ENCODE results near the gene DIDO1. TPM values are rescaled to one million over a fixed set of nuclear protein-coding genes. Genes with fewer than 3 reads are reported as not detected.

Gene DIDO1
- polyA plus RNA-seq, 1 experiment: 19.8 TPM

DNA sequence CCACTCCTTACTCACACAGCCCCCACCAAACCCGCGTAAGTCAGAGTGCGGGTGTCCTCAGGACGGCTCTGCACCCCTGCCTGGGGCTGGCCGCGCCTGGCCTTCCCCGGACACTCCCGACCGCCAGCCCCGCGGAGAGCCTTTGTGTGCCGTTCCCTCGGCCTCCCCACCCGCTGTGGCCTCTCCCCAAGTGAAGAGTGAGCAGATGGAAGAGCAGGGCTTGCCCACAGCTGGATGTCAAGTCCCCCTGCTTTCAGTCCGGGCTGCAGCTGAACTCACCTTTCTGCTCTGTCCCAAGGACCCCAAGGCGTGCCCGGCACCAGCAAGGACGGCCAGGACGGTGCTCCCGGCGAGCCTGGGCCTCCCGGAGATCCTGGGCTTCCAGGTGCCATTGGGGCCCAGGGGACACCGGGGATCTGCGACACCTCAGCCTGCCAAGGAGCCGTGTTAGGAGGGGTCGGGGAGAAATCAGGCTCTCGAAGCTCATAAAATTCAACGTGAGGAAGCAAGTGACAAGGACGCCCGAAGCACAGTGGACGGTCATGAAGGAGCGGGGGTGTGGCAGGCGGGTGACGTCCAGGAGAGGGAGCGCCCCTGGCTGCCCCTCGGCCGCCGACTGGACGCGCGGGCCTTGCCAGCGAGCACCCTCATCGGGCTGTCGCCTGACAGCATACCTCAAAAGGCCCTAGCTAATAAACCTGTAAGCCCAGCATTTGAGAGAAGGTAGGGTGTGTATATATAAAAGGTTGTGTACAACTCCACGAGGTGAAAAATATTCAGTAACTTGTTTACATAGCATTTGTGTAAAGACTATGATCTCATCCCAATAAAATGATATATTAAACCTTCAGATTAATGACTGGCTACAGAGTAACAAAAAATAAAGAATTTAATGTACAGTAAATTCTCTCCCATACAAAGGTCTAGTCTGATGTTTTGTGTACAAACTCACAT is 85.8 kb downstream of the DIDO1 start:
- POLR2A ChIA-PET: no interaction called here
- Histone ChIP-seq H3K36me3 (ENCODE audit: control insufficient read depth, insufficient read depth, low read length) (no peaks in the 10 kb centered on the region), H3K4me3 (ENCODE audit: low read depth, low read length) (no peak overlapping the region), H3K27me3 (ENCODE audit: control insufficient read depth, insufficient read depth, low read length) (peaks cover 3% of the 10 kb centered on the region; the same call in 1 of the 2 replicates)
- CTCF ChIA-PET: no interaction called here
- no peak for DNase-seq (ENCODE audit: low read depth)
- TF ChIP-seq, protein P1, sequence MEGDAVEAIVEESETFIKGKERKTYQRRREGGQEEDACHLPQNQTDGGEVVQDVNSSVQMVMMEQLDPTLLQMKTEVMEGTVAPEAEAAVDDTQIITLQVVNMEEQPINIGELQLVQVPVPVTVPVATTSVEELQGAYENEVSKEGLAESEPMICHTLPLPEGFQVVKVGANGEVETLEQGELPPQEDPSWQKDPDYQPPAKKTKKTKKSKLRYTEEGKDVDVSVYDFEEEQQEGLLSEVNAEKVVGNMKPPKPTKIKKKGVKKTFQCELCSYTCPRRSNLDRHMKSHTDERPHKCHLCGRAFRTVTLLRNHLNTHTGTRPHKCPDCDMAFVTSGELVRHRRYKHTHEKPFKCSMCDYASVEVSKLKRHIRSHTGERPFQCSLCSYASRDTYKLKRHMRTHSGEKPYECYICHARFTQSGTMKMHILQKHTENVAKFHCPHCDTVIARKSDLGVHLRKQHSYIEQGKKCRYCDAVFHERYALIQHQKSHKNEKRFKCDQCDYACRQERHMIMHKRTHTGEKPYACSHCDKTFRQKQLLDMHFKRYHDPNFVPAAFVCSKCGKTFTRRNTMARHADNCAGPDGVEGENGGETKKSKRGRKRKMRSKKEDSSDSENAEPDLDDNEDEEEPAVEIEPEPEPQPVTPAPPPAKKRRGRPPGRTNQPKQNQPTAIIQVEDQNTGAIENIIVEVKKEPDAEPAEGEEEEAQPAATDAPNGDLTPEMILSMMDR (IDR thresholded peaks at IDR 0.05; ENCODE audit: insufficient read depth, low read depth, low read length): no peak

DNA sequence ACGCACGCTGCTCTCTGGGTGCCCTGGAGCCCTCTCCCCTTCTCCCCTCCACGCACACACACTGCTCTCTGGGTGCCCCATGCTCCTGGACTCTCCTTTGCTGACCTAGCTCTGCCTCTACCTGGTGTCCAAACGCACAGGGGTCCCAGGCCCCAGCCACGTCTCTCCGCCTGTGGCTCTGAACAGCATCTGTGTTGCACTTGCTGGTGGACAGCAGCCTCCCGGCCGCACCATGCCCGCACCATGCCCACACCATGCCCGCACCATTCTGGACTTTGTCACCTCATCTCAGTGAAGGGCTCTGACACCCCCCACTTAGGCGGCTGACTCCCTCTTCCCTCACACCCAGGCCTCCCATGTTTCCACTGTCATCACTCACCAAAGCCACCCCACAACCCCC is 86.5 kb downstream of the DIDO1 start:
- POLR2A ChIA-PET: no interaction called here
- Histone ChIP-seq H3K36me3 (ENCODE audit: control insufficient read depth, insufficient read depth, low read length) (no peaks in the 10 kb centered on the region), H3K27me3 (ENCODE audit: control insufficient read depth, insufficient read depth, low read length) (peaks cover 3% of the 10 kb centered on the region; the same call in 1 of the 2 replicates), H3K4me3 (ENCODE audit: low read depth, low read length) (no peak overlapping the region)
- TF ChIP-seq, protein P1 (IDR thresholded peaks at IDR 0.05; ENCODE audit: insufficient read depth, low read depth, low read length): no peak
- no peak for DNase-seq (ENCODE audit: low read depth)
- CTCF ChIA-PET: no interaction called here

DNA sequence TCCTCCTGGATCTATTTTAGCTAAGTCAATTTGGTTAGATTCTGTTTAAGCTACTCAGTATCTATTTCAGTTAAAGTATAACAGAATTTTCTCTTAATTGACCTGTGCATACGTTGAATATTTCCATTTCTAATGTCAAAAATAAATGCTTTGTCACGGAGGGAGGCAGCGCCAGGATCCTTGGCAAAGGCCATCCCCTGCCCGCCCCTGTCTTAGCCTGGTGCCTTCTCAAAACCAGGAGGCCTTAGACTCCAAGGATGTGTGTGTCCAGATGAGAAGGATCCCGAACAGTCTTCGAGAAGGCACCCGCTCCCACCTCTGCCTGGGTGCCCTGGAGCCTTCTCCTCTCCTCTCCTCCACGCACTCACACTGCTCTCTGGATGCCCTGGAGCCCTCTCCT is 87.0 kb downstream of the DIDO1 start:
- CTCF ChIA-PET: interaction anchor here (0.6 to 0.8 kb wide), 2 partner anchors 8 to 218 kb away, joined by 3 to 4 read pairs; no protein-coding TSS in a partner anchor
- H3K27me3 ChIP-seq (ENCODE audit: control insufficient read depth, insufficient read depth, low read length): peaks cover 3% of the 10 kb centered on the region; the same call in 1 of the 2 replicates
- no peak for DNase-seq (ENCODE audit: low read depth)
- POLR2A ChIA-PET: no interaction called here
- TF ChIP-seq, protein P1 (IDR thresholded peaks at IDR 0.05; ENCODE audit: insufficient read depth, low read depth, low read length): no peak
- no peak overlapping the region for H3K4me3 ChIP-seq (ENCODE audit: low read depth, low read length)
- no peaks in the 10 kb centered on the region for H3K36me3 ChIP-seq (ENCODE audit: control insufficient read depth, insufficient read depth, low read length)

DNA sequence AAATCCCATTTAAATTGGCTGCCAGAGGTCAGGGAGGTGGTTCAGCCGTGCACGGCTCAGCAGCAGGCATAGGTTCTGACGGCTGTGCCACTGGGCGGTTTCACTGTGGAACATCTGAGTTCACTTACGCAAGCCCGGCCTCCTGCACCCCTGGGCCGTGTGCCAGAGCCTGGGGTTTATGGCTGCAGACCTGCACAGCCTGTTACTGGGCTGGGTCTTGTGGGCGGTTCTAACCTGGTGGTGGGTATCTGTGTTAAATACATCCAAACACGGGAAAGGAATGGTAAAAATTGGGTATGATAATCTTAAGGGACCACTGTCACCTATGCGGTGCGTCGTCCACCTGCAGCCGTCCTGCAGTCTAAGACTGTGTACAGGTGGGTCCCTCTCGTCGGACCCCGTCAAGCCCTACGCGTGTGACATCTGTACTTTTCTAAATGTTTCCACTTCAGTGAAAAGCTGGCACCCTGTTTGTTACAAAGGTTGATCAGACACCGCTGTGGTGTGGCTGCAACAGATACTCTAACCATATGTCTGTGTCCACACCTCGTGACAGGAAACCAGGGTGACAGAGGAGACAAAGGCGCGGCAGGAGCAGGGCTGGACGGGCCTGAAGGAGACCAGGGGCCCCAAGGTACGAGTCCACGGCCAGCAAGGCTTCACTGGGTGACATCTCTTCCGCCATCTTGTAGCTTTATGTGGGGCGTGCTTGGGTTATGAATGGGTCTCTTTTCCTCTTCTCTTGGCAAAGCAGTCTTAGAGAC is 88.0 kb downstream of the DIDO1 start:
- CTCF ChIA-PET: interaction anchor here (0.8 to 1.1 kb wide), 2 partner anchors 9 to 10 kb away, joined by 3 read pairs; no protein-coding TSS in a partner anchor
- DNase-seq (ENCODE audit: low read depth): no peak
- Histone ChIP-seq H3K27me3 (ENCODE audit: control insufficient read depth, insufficient read depth, low read length) (peaks cover 3% of the 10 kb centered on the region; the same call in 1 of the 2 replicates), H3K4me3 (ENCODE audit: low read depth, low read length) (no peak overlapping the region), H3K36me3 (ENCODE audit: control insufficient read depth, insufficient read depth, low read length) (no peaks in the 10 kb centered on the region)
- TF ChIP-seq, protein P1 (IDR thresholded peaks at IDR 0.05; ENCODE audit: insufficient read depth, low read depth, low read length): no peak
- POLR2A ChIA-PET: no interaction called here

DNA sequence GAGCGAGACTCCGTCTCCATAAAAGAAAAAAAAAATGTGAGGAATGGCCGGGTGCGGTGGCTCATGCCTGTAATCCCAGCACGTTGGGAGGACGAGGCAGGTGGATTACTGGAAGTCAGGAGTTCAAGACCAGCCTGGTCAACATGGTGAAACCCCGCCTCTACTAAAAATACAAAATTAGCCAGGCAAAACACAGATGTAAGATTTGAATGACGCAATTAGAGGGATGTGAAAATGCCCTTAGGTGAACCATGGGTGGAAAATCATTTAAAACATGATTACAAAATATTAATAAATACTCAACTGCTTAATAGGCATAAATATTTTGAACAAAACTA is 88.5 kb downstream of the DIDO1 start:
- TF ChIP-seq, protein P1 (IDR thresholded peaks at IDR 0.05; ENCODE audit: insufficient read depth, low read depth, low read length): no peak
- Histone ChIP-seq H3K36me3 (ENCODE audit: control insufficient read depth, insufficient read depth, low read length) (no peaks in the 10 kb centered on the region), H3K4me3 (ENCODE audit: low read depth, low read length) (no peak overlapping the region), H3K27me3 (ENCODE audit: control insufficient read depth, insufficient read depth, low read length) (peaks cover 3% of the 10 kb centered on the region; the same call in 1 of the 2 replicates)
- DNase-seq (ENCODE audit: low read depth): no peak
- CTCF ChIA-PET: interaction anchor here (1.1 kb wide), 1 partner anchor 11 kb away, joined by 3 read pairs; no protein-coding TSS in a partner anchor
- POLR2A ChIA-PET: no interaction called here

Data from BJ (cell line).